Prostate gland (tissue), 2 donors: ENCODE measurements around the gene SLA2. TPM values are rescaled to one million over a fixed set of nuclear protein-coding genes. Genes with fewer than 3 reads are reported as not detected.
"Not testable (repeated sequence)": the region's sequence is repeated elsewhere in the genome, so short reads cannot be mapped to it uniquely, and the experiment has no call there.

Experiments
- DNase-seq: peaks from one replicate; pipeline ENCODE4 v3.0.0-alpha.2; 2019; ENCODE audit warnings: low spot score
- H3K27ac ChIP-seq, 2 donors: fragments of 200-600 bp; sonication (generic); 2 replicates each; pipeline ENCODE4 v1.5.1; 2017 to 2019
- H3K27me3 ChIP-seq: fragments of 200-600 bp; sonication (generic); replicated peaks from 2 replicates; pipeline ENCODE4 v1.5.1; 2019; ENCODE audit not compliant: insufficient read depth
- H3K36me3 ChIP-seq, 2 donors: fragments of 200-600 bp; sonication (generic); 1 replicate in 1 of 2; 2 replicates in 1 of 2; pipeline versions ENCODE4 v1.5.1 to v1.8.1; 2017 to 2019
- H3K4me1 ChIP-seq: fragments of 200-600 bp; sonication (generic); replicated peaks from 2 replicates; pipeline ENCODE4 v1.5.1; 2019
- H3K4me3 ChIP-seq, 2 donors: fragments of 200-600 bp; sonication (generic); 2 replicates each; pipeline ENCODE4 v1.5.1; 2017 to 2019
- H3K9me3 ChIP-seq: fragments of 200-600 bp; sonication (generic); 2 replicates; pipeline ENCODE4 v1.5.1; 2017
- POLR2A ChIP-seq: fragments of 450-650 bp; IDR thresholded peaks from one replicate; pipeline ENCODE4 v1.6.1; 2016; ENCODE audit warnings: antibody characterized with exemption, mild to moderate bottlenecking
- POLR2AphosphoS5 ChIP-seq: sonication (generic); formaldehyde crosslinking; IDR thresholded peaks from one replicate; pipeline ENCODE4 v1.6.1; 2017; ENCODE audit warnings: antibody characterized with exemption
- WGBS: methylation state at CpG from one replicate; pipeline ENCODE4 v1.1.5; 2018; 5-methylcytosine and 5-hydroxymethylcytosine counted together
- intact Hi-C: fragments of 100-400 bp; cut with DNase I; formaldehyde crosslinking; loops from one replicate; pipeline ENCODE4 v1.14.2; 2022
- total RNA-seq, 2 donors: library from RNA; depleted of rRNA; stranded (reverse); fragments of >200 nt; gene quantifications; one replicate each; pipeline ENCODE4 v1.1.0, GENCODE V29; 2016
- TF ChIP-seq, protein P1 (sequence below), 4 experiments: fragments of 200-600 bp in 2 of 4; fragments of 450-650 bp in 2 of 4; sonication (generic) in 2 of 4; IDR thresholded peaks; 1 replicate in 3 of 4; 2 replicates in 1 of 4; pipeline ENCODE4 v1.5.1; 2016 to 2019; ENCODE audit warnings: antibody characterized with exemption in 4 of 4, mild to moderate bottlenecking in 2 of 4, moderate library complexity in 2 of 4

Gene SLA2, protein sequence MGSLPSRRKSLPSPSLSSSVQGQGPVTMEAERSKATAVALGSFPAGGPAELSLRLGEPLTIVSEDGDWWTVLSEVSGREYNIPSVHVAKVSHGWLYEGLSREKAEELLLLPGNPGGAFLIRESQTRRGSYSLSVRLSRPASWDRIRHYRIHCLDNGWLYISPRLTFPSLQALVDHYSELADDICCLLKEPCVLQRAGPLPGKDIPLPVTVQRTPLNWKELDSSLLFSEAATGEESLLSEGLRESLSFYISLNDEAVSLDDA
- total RNA-seq = under 1 TPM; 0.28 to 0.73 TPM

DNA sequence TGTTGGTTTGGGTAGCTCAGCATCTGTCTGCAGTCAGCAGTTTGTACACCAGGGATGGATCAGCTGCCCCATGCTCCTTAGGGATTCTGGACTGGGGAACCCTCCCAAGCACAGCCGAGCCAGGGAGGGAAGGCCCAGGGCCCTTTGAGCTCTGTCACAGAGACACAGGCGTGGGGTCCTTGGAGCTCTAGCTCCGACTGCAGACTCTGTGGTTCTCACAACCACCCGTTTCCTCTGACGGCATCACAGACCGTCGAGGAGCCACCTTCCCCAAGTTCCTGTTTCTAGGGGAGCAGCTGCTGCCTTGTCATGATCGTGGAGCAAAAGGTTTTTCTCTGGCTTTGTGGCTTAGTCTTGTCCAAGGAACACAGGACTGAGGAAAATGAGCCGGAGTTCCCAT lies at the start of gene SLA2:
Gene SLA2 (minus strand): TSS at position 199 of the 400 bp plus-strand sequence. CDS start 4,861 bp downstream, outside the sequence.
- no peak for DNase-seq

DNA sequence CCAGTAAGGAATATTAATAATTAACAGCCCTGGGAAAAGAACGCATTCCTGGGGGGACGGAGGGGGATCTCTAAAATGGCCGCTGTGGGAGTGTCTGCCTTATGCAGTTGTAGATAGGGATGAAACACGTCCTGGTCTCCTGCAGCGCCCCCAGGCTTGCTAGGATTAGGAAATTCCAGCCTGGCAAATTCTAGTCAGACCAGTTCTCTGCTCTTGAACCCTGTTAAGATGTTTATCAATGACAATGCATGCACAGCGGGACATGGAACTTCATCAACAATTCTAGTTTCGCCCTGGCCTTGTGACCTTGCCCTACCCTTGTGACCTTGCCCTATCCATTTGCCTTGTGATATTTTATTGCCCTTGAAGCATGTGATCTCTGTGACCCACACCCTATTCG lies 49.5 kb upstream of the SLA2 start:
- not testable (repeated sequence) for H3K36me3 ChIP-seq, H3K27ac ChIP-seq
- 88% methylated on average over 8 of the region's 8 CpGs for WGBS

More for the DNA sequence above, at the start of gene SLA2:
- no peak within 1 kb of the TSS for H3K27ac ChIP-seq
- no peaks in the 10 kb centered on the region for H3K4me1 ChIP-seq
- no peak within 1 kb of the TSS for H3K4me3 ChIP-seq
- H3K9me3 ChIP-seq = no peaks in the 10 kb centered on the region
- no peaks in the 10 kb centered on the region for H3K36me3 ChIP-seq
- intact Hi-C loops = no loop called here
- no peaks in the 10 kb centered on the region for H3K27me3 ChIP-seq
- 71% methylated on average over 9 of the region's 9 CpGs for WGBS
- no peak for TF ChIP-seq POLR2A
- TF ChIP-seq, protein P1, sequence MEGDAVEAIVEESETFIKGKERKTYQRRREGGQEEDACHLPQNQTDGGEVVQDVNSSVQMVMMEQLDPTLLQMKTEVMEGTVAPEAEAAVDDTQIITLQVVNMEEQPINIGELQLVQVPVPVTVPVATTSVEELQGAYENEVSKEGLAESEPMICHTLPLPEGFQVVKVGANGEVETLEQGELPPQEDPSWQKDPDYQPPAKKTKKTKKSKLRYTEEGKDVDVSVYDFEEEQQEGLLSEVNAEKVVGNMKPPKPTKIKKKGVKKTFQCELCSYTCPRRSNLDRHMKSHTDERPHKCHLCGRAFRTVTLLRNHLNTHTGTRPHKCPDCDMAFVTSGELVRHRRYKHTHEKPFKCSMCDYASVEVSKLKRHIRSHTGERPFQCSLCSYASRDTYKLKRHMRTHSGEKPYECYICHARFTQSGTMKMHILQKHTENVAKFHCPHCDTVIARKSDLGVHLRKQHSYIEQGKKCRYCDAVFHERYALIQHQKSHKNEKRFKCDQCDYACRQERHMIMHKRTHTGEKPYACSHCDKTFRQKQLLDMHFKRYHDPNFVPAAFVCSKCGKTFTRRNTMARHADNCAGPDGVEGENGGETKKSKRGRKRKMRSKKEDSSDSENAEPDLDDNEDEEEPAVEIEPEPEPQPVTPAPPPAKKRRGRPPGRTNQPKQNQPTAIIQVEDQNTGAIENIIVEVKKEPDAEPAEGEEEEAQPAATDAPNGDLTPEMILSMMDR (IDR thresholded peaks at IDR 0.05) = no peak

DNA sequence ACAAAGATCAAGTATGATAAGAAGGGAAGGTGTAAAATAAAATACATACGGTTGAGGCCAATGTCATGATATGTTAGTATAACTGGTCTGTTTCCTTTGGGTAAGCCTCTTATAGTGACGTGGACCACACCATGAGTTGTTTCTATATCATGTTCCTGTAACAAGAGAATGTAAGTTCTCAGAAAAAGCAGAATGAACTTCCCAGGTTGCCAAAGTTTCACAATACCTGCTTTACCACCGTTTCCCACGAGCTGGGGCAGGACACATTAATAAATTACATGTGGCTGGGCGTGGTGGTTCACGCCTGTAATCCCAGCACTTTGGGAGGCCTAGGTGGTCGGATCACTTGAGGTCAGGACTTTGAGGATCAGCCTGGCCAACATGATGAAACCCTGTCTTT lies 42.6 kb upstream of the SLA2 start:
- TF ChIP-seq POLR2AphosphoS5 (no peak), POLR2A (no peak)
- TF ChIP-seq, protein P1 (IDR thresholded peaks at IDR 0.05) = no peak
- no peak for DNase-seq
- H3K4me1 ChIP-seq = no peaks in the 10 kb centered on the region
- WGBS = 67% methylated on average over 7 of the region's 7 CpGs
- no peaks in the 10 kb centered on the region for H3K9me3 ChIP-seq
- H3K4me3 ChIP-seq = no peak overlapping the region
- no peaks in the 10 kb centered on the region for H3K36me3 ChIP-seq
- H3K27me3 ChIP-seq = no peaks in the 10 kb centered on the region
- H3K27ac ChIP-seq = no peak overlapping the region
- intact Hi-C loops = no loop called here

More for the DNA sequence above, 49.5 kb upstream of the SLA2 start:
- H3K4me1 ChIP-seq, H3K9me3 ChIP-seq, DNase-seq, intact Hi-C loops, H3K27me3 ChIP-seq, H3K4me3 ChIP-seq: not testable (repeated sequence)

DNA sequence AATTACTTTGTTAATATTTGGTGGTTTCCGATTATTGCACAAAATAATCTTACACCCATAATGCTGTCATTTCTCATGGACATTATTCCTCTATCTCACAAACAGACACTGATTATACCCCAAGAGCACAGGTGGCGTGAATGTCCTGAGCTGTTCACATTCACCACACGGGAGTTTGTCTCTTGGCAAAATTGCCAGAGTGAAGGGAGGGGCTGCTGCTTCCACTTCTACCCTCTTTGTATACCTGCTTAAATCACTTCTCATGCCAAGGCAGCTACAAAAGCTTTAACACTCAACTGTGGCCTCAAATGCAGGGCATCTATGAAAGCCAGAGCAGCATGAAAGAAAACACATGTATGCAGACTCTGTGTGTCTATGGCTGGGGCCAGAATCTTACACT lies 41.9 kb upstream of the SLA2 start:
- intact Hi-C loops = no loop called here
- TF ChIP-seq POLR2AphosphoS5 (no peak), POLR2A (no peak)
- TF ChIP-seq, protein P1 (IDR thresholded peaks at IDR 0.05) = no peak
- Histone ChIP-seq H3K27ac (no peak overlapping the region), H3K4me1 (no peaks in the 10 kb centered on the region), H3K4me3 (no peak overlapping the region), H3K9me3 (no peaks in the 10 kb centered on the region), H3K36me3 (no peaks in the 10 kb centered on the region), H3K27me3 (no peaks in the 10 kb centered on the region)
- 79% methylated on average over 3 of the region's 3 CpGs for WGBS
- no peak for DNase-seq

DNA sequence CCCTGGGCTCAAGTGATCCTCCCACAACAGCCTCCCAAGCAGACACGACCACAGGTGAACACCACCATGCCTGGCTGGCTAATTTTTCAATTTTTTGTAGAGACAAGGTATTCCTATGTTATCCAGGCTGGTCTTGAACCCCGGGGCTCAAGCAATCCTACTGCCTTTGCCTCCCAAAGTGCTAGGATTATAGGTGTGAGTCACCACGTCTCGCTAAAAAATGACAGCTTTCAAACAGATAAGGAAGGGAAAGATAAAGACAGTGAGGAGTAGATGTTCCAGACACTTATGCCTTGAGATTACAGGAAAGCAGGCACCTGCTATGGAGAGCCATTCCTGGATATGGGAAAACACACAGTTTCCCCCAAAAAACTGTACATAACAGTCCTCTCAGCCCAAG lies 40.9 kb upstream of the SLA2 start:
- Histone ChIP-seq H3K36me3 (no peaks in the 10 kb centered on the region), H3K27me3 (no peaks in the 10 kb centered on the region), H3K4me3 (no peak overlapping the region), H3K9me3 (no peaks in the 10 kb centered on the region), H3K27ac (no peak overlapping the region), H3K4me1 (no peaks in the 10 kb centered on the region)
- TF ChIP-seq POLR2AphosphoS5 = no peak
- TF ChIP-seq, protein P1 (IDR thresholded peaks at IDR 0.05) = no peak
- TF ChIP-seq POLR2A = no peak
- no peak for DNase-seq
- intact Hi-C loops = no loop called here
- WGBS = 90% methylated on average over 4 of the region's 4 CpGs
